IMR-90 (cell line): ENCODE data around the gene TNFRSF1B. TPM values are rescaled to one million over a fixed set of nuclear protein-coding genes. Genes with fewer than 3 reads are reported as not detected.

ENCODE experiments used
- ATAC-seq: fragments of 200-7000 bp; cut with Tn5 transposase; 2 replicates; pipeline ENCODE4 v1.9.1; 2020; ENCODE audit warnings: low read depth, mild to moderate bottlenecking, moderate library complexity
- BruUV-seq: library from RNA; stranded (reverse); fragments of 400-500 nt; replicated peaks from 2 replicates; lab custom pipeline; 2021; lab: Mats Ljungman, UMichigan
- CTCF ChIA-PET: fragments of 300-600 bp; formaldehyde crosslinking; extraction: SDS; loops from one replicate; lab custom pipeline; 2021; ENCODE audit warnings: antibody characterized with exemption; lab: Yijun Ruan, JAX
- POLR2A ChIA-PET: fragments of 300-600 bp; sonication (Branson Sonifier 250); formaldehyde crosslinking; loops from one replicate; lab custom pipeline; 2022; ENCODE audit warnings: antibody characterized with exemption; ENCODE audit not compliant: unreplicated experiment; lab: Charles Lee
- DNase-seq: peaks from one replicate; pipeline ENCODE4 v3.0.0; 2013
- H2AFZ ChIP-seq: replicated peaks from 2 replicates; pipeline ENCODE3; 2013; ENCODE audit warnings: low read length, mild to moderate bottlenecking; ENCODE audit not compliant: poor library complexity
- H2AK5ac ChIP-seq: 2 replicates; pipeline ENCODE4 v1.6.1; 2013; ENCODE audit warnings: low read depth, low read length, inconsistent platforms
- H2AK9ac ChIP-seq: replicated peaks from 2 replicates; pipeline ENCODE3; 2013; ENCODE audit warnings: mild to moderate bottlenecking, low read depth, low read length, moderate library complexity; ENCODE audit not compliant: poor library complexity
- H2BK120ac ChIP-seq: 2 replicates; pipeline ENCODE4 v1.6.1; 2013; ENCODE audit warnings: low read depth, low read length, inconsistent platforms
- H2BK15ac ChIP-seq: 3 replicates; pipeline ENCODE4 v1.6.1; 2013; ENCODE audit warnings: low read depth, low read length, inconsistent platforms
- H2BK20ac ChIP-seq: 2 replicates; pipeline ENCODE4 v1.6.1; 2013; ENCODE audit warnings: low read depth, mild to moderate bottlenecking, inconsistent platforms, low read length, moderate library complexity
- H2BK5ac ChIP-seq: 2 replicates; pipeline ENCODE4 v1.6.1; 2013; ENCODE audit warnings: mild to moderate bottlenecking, low read depth, low read length, inconsistent platforms; ENCODE audit not compliant: poor library complexity, severe bottlenecking
- H3K14ac ChIP-seq: replicated peaks from 2 replicates; pipeline ENCODE4 v1.6.1; 2013; ENCODE audit warnings: low read depth, low read length, inconsistent platforms
- H3K18ac ChIP-seq: 2 replicates; pipeline ENCODE4 v1.6.1; 2013; ENCODE audit warnings: low read depth, low read length, control low read depth
- H3K23ac ChIP-seq: 2 replicates; pipeline ENCODE4 v1.6.1; 2013; ENCODE audit warnings: low read depth, low read length, inconsistent platforms
- H3K27ac ChIP-seq: 2 replicates; pipeline ENCODE4 v1.5.1; 2013; ENCODE audit warnings: mild to moderate bottlenecking, control low read depth, low read length; ENCODE audit not compliant: insufficient read depth
- H3K27me3 ChIP-seq: 2 replicates; pipeline ENCODE4 v1.6.1; 2013; ENCODE audit warnings: low read length; ENCODE audit not compliant: control insufficient read depth, insufficient read depth
- H3K36me3 ChIP-seq: 2 replicates; pipeline ENCODE4 v1.6.1; 2013; ENCODE audit warnings: low read length, mixed read lengths; ENCODE audit not compliant: control insufficient read depth, insufficient read depth
- H3K4ac ChIP-seq: 2 replicates; pipeline ENCODE4 v1.6.1; 2013; ENCODE audit warnings: low read depth, low read length, inconsistent platforms
- H3K4me1 ChIP-seq: 2 replicates; pipeline ENCODE4 v1.6.1; 2013; ENCODE audit warnings: low read length, mixed read lengths; ENCODE audit not compliant: control insufficient read depth, insufficient read depth
- H3K4me2 ChIP-seq: 2 replicates; pipeline ENCODE4 v1.6.1; 2013; ENCODE audit warnings: low read depth, mild to moderate bottlenecking, control low read depth, low read length, moderate library complexity
- H3K4me3 ChIP-seq: 2 replicates; pipeline ENCODE4 v1.5.1; 2013; ENCODE audit warnings: low read depth, mild to moderate bottlenecking, control low read depth, low read length, moderate library complexity; ENCODE audit not compliant: insufficient read depth
- H3K56ac ChIP-seq: 2 replicates; pipeline ENCODE4 v1.6.1; 2013; ENCODE audit warnings: low read length, inconsistent platforms; ENCODE audit not compliant: insufficient read depth; ENCODE audit errors: extremely low read depth
- H3K79me1 ChIP-seq, 2 experiments: 2 replicates each; pipeline ENCODE4 v1.6.1; 2013; ENCODE audit warnings: low read length in 2 of 2, inconsistent platforms in 1 of 2, low read depth in 1 of 2
- H3K9ac ChIP-seq: 2 replicates; pipeline ENCODE4 v1.6.1; 2013; ENCODE audit warnings: low read depth, low read length, control low read depth
- H3K9me1 ChIP-seq: 2 replicates; pipeline ENCODE4 v1.6.1; 2013; ENCODE audit warnings: low read length, inconsistent platforms; ENCODE audit not compliant: insufficient read depth
- H3K9me3 ChIP-seq: 2 replicates; pipeline ENCODE4 v1.6.1; 2013; ENCODE audit warnings: low read length; ENCODE audit not compliant: control insufficient read depth, insufficient read depth
- H4K20me1 ChIP-seq: 2 replicates; pipeline ENCODE4 v1.6.1; 2013; ENCODE audit warnings: low read length, inconsistent platforms; ENCODE audit not compliant: insufficient read depth
- H4K5ac ChIP-seq: 2 replicates; pipeline ENCODE4 v1.6.1; 2013; ENCODE audit warnings: mild to moderate bottlenecking, low read depth, low read length, control low read depth
- H4K8ac ChIP-seq, 2 experiments: 2 replicates each; pipeline ENCODE4 v1.6.1; 2013; ENCODE audit warnings: low read depth in 2 of 2, low read length in 2 of 2, control low read depth in 1 of 2, inconsistent platforms in 1 of 2
- H4K91ac ChIP-seq: 2 replicates; pipeline ENCODE4 v1.6.1; 2013; ENCODE audit warnings: low read depth, low read length, inconsistent platforms; ENCODE audit not compliant: insufficient read depth
- NFE2L2 ChIP-seq: fragments of 150-350 bp; IDR thresholded peaks from 2 replicates; pipeline ENCODE4 v1.6.1; 2016; ENCODE audit warnings: low read depth, mild to moderate bottlenecking, low read length
- WGBS, 2 experiments: methylation state at CpG; one replicate each; pipeline versions ENCODE4 v1.1.5 to v1.1.7; 2013; ENCODE audit warnings: missing lambda C conversion rate in 2 of 2; ENCODE audit not compliant: insufficient read length in 1 of 2; ENCODE audit errors: extremely low coverage in 2 of 2; 5-methylcytosine and 5-hydroxymethylcytosine counted together
- dilution Hi-C: fragments of 300-500 bp; cut with HindIII; formaldehyde crosslinking; loops from one replicate; pipeline ENCODE4 v1.14.3; 2018; ENCODE audit warnings: low sequenced_read_pairs; ENCODE audit not compliant: unreplicated experiment
- in situ Hi-C: fragments of 300-500 bp; cut with MboI; formaldehyde crosslinking; loops from 3 replicates; pipeline ENCODE4 v1.14.3; 2019; ENCODE audit warnings: low sequenced_read_pairs, inconsistent platforms, mixed read lengths
- intact Hi-C: fragments of 100-400 bp; cut with micrococcal nuclease; formaldehyde crosslinking; loops from 2 replicates; pipeline ENCODE4 v1.10.0; 2022
- polyA plus RNA-seq, 3 experiments: library from polyadenylated mRNA; depleted of rRNA; stranded (reverse); fragments of >200 nt; gene quantifications; 2 replicates each; pipeline ENCODE4 v1.2.3, GENCODE V29; 2012; ENCODE audit warnings: low replicate concordance in 1 of 3
- total RNA-seq: library from RNA; depleted of rRNA; stranded (reverse); fragments of >200 nt; gene quantifications from 2 replicates; pipeline ENCODE4 v1.2.3, GENCODE V29; 2012
- TF ChIP-seq, protein P1 (sequence below): conservative IDR thresholded peaks from 2 replicates; pipeline ENCODE4 v1.5.1; 2012; ENCODE audit warnings: mild to moderate bottlenecking, low read depth, low read length, improper control_type of control experiment

TNFRSF1B gene
- total and polyA plus RNA-seq, 2 of the 4 experiments (the other 2 are of a cell fraction), result 4.3 to 8.9 TPM

DNA sequence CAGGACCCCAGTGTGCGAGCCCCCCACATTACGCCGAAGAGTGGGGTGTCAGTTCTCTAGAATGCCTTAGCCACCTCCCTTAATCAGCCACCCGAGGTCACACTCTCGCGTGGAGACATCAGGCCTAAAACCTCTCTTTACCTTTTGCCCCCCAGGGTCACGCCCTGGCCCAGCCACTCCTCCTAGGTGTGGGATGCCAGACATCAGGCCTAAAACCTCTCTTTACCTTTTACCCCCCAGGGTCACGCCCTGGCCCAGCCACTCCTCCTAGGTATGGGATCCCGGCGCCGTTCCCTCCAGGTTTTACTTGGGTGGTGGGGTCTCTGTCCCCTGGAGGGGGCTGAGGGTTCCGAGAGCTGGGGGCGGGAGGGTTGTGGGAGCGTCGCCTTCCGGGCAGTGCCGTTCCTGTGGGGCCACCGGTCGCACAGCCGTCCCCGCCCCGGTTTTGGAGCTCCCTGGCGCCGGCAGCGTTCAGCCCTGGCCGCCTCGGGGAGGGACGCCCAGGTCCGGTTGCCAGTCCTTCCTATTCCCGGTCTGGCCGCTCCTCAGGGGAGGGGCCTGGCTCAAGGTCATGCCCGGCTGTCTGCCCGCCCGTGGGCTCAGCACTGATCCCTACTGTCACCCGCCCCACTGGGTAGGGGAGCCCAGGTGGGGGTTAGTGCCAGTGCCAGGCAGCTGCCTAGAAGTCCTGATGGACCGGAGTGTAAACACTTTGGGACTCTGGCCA is 63.9 kb downstream of the TNFRSF1B start:
- no peak overlapping the region for H2BK15ac ChIP-seq
- peak overlapping the region; percentile 95 for H2AK9ac ChIP-seq
- dilution Hi-C loops (no loop called here), intact Hi-C loops (no loop called here), in situ Hi-C loops (no loop called here)
- H2BK5ac ChIP-seq, result peak overlapping the region; percentile 3
- BruUV-seq, result no TSS peak
- peak overlapping the region; percentile 24 for H3K27ac ChIP-seq
- H3K4ac ChIP-seq, result peak overlapping the region; percentile 42
- peak overlapping the region; percentile 5; the same call in 1 of the 2 replicates for H4K5ac ChIP-seq
- 0% methylated on average over 1 of the region's 36 CpGs; no CpG with 5 or more reads in 1 of the 2 experiments for WGBS, 2 experiments
- peaks cover 4% of the 10 kb centered on the region; the same call in 1 of the 2 replicates for H3K9me1 ChIP-seq
- ChIA-PET POLR2A (no interaction called here), CTCF (no interaction called here)
- no peak for TF ChIP-seq NFE2L2
- TF ChIP-seq, protein P1, sequence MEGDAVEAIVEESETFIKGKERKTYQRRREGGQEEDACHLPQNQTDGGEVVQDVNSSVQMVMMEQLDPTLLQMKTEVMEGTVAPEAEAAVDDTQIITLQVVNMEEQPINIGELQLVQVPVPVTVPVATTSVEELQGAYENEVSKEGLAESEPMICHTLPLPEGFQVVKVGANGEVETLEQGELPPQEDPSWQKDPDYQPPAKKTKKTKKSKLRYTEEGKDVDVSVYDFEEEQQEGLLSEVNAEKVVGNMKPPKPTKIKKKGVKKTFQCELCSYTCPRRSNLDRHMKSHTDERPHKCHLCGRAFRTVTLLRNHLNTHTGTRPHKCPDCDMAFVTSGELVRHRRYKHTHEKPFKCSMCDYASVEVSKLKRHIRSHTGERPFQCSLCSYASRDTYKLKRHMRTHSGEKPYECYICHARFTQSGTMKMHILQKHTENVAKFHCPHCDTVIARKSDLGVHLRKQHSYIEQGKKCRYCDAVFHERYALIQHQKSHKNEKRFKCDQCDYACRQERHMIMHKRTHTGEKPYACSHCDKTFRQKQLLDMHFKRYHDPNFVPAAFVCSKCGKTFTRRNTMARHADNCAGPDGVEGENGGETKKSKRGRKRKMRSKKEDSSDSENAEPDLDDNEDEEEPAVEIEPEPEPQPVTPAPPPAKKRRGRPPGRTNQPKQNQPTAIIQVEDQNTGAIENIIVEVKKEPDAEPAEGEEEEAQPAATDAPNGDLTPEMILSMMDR, result no peak
- no peak overlapping the region for H2BK20ac ChIP-seq
- H3K27me3 ChIP-seq, result no peaks in the 10 kb centered on the region; the same call in 1 of the 2 replicates
- H2BK120ac ChIP-seq, result no peak overlapping the region
- peaks cover 3% of the 10 kb centered on the region for H3K4me1 ChIP-seq
- peaks cover 7 to 28% of the 10 kb centered on the region in 2 experiments for H3K79me1 ChIP-seq
- ATAC-seq (peak; percentile 55), DNase-seq (no peak)
- peak overlapping the region; percentile 49; the same call in 1 of the 2 replicates for H2AK5ac ChIP-seq
- H4K8ac ChIP-seq, result peak overlapping the region; percentile 13 to 33; a peak in 1 of 4 replicates
- H3K56ac ChIP-seq, result no peak overlapping the region; the same call in 1 of the 2 replicates
- no peak overlapping the region for H4K91ac ChIP-seq
- no peaks in the 10 kb centered on the region for H3K9me3 ChIP-seq
- H3K23ac ChIP-seq, result peak overlapping the region; percentile 91
- peak overlapping the region; percentile 93 for H2AFZ ChIP-seq
- H4K20me1 ChIP-seq, result peaks cover 20% of the 10 kb centered on the region; the same call in 1 of the 2 replicates
- H3K4me3 ChIP-seq, result peak overlapping the region; percentile 92
- peaks cover 3% of the 10 kb centered on the region for H3K36me3 ChIP-seq
- no peak overlapping the region; the same call in 1 of the 2 replicates for H3K14ac ChIP-seq
- peak overlapping the region; percentile 95 for H3K4me2 ChIP-seq
- peak overlapping the region; percentile 87 for H3K9ac ChIP-seq
- H3K18ac ChIP-seq, result peak overlapping the region; percentile 47; the same call in 1 of the 2 replicates
